Activated naive CD8-positive, alpha-beta T cell (primary cell): ENCODE data around the gene NCSTN.
"Not testable (repeated sequence)": the region's sequence is repeated elsewhere in the genome, so short reads cannot be mapped to it uniquely, and the experiment has no call there.

Source experiments
- H3K27ac Mint-ChIP-seq: one replicate; pipeline ENCODE4 v1.8.0; 2021; ENCODE audit warnings: mixed read lengths
- H3K27me3 Mint-ChIP-seq: one replicate; pipeline ENCODE4 v1.8.0; 2021; ENCODE audit warnings: mixed read lengths
- H3K36me3 Mint-ChIP-seq: one replicate; pipeline ENCODE4 v1.8.0; 2021; ENCODE audit warnings: mixed read lengths
- H3K4me1 Mint-ChIP-seq: one replicate; pipeline ENCODE4 v1.8.0; 2021; ENCODE audit warnings: low read depth, mixed read lengths
- H3K4me3 Mint-ChIP-seq: one replicate; pipeline ENCODE4 v1.8.0; 2021; ENCODE audit warnings: mild to moderate bottlenecking, mixed read lengths
- H3K9me3 Mint-ChIP-seq: one replicate; pipeline ENCODE4 v1.8.0; 2021; ENCODE audit warnings: low read depth, mixed read lengths

NCSTN gene

GRCh38 chr1:160373696-160374095 is 30.5 kb downstream of the NCSTN start:
- Mint-ChIP-seq H3K4me1 (peaks cover 12% of the 10 kb centered on the region), H3K36me3 (no peaks in the 10 kb centered on the region), H3K27me3 (no peaks in the 10 kb centered on the region), H3K9me3 (no peaks in the 10 kb centered on the region), H3K27ac (no peak overlapping the region), H3K4me3 (no peak overlapping the region)

- H3K9me3 Mint-ChIP-seq: no peaks in the 10 kb centered on the region
- H3K4me1 Mint-ChIP-seq: peaks cover 12% of the 10 kb centered on the region
- H3K27ac Mint-ChIP-seq: no peak overlapping the region
- H3K36me3 Mint-ChIP-seq: no peaks in the 10 kb centered on the region
- H3K4me3 Mint-ChIP-seq: no peak overlapping the region
- H3K27me3 Mint-ChIP-seq: no peaks in the 10 kb centered on the region
Measured at GRCh38 chr1:160374306-160375110, 31.3 kb downstream of the NCSTN start.

- Mint-ChIP-seq H3K4me3 (peak overlapping the region; percentile 33), H3K4me1 (peaks cover 12% of the 10 kb centered on the region), H3K27me3 (no peaks in the 10 kb centered on the region), H3K36me3 (no peaks in the 10 kb centered on the region), H3K27ac (no peak overlapping the region), H3K9me3 (no peaks in the 10 kb centered on the region)
Measured at GRCh38 chr1:160375788-160376524, 32.8 kb downstream of the NCSTN start.

GRCh38 chr1:160376525-160377131 is 33.4 kb downstream of the NCSTN start:
- H3K27ac Mint-ChIP-seq: no peak overlapping the region
- H3K4me3 Mint-ChIP-seq: no peak overlapping the region
- H3K27me3 Mint-ChIP-seq: no peaks in the 10 kb centered on the region
- H3K9me3 Mint-ChIP-seq: no peaks in the 10 kb centered on the region
- no peaks in the 10 kb centered on the region for H3K36me3 Mint-ChIP-seq
- H3K4me1 Mint-ChIP-seq: peaks cover 12% of the 10 kb centered on the region

- H3K4me3 Mint-ChIP-seq: no peak overlapping the region
- no peaks in the 10 kb centered on the region for H3K9me3 Mint-ChIP-seq
- H3K27ac Mint-ChIP-seq: no peak overlapping the region
- H3K27me3 Mint-ChIP-seq: no peaks in the 10 kb centered on the region
- H3K4me1 Mint-ChIP-seq: peaks cover 12% of the 10 kb centered on the region
- H3K36me3 Mint-ChIP-seq: no peaks in the 10 kb centered on the region
Measured at GRCh38 chr1:160377585-160378206, 34.5 kb downstream of the NCSTN start.

- H3K4me1 Mint-ChIP-seq, H3K36me3 Mint-ChIP-seq, H3K27me3 Mint-ChIP-seq, H3K4me3 Mint-ChIP-seq, H3K27ac Mint-ChIP-seq, H3K9me3 Mint-ChIP-seq: not testable (repeated sequence)
Measured at GRCh38 chr1:160384812-160385211, 41.6 kb downstream of the NCSTN start.

GRCh38 chr1:160388406-160388805 is 45.2 kb downstream of the NCSTN start:
- H3K27ac Mint-ChIP-seq, H3K4me1 Mint-ChIP-seq, H3K4me3 Mint-ChIP-seq, H3K27me3 Mint-ChIP-seq, H3K36me3 Mint-ChIP-seq, H3K9me3 Mint-ChIP-seq: not testable (repeated sequence)

GRCh38 chr1:160394673-160395072 is 51.5 kb downstream of the NCSTN start:
- Mint-ChIP-seq H3K4me3 (no peak overlapping the region), H3K27ac (no peak overlapping the region), H3K4me1 (no peaks in the 10 kb centered on the region), H3K36me3 (no peaks in the 10 kb centered on the region), H3K27me3 (peaks cover 1% of the 10 kb centered on the region), H3K9me3 (no peaks in the 10 kb centered on the region)

- H3K27me3 Mint-ChIP-seq: peaks cover 6% of the 10 kb centered on the region
Measured at GRCh38 chr1:160397651-160398050, 54.5 kb downstream of the NCSTN start.

GRCh38 chr1:160398823-160399222 is 55.6 kb downstream of the NCSTN start:
- H3K36me3 Mint-ChIP-seq: no peaks in the 10 kb centered on the region
- H3K27ac Mint-ChIP-seq: no peak overlapping the region
- H3K27me3 Mint-ChIP-seq: peaks cover 6% of the 10 kb centered on the region
- peaks cover 11% of the 10 kb centered on the region for H3K4me1 Mint-ChIP-seq
- H3K4me3 Mint-ChIP-seq: peak overlapping the region; percentile 48
- H3K9me3 Mint-ChIP-seq: no peaks in the 10 kb centered on the region

More at GRCh38 chr1:160397651-160398050, 54.5 kb downstream of the NCSTN start:
- no peak overlapping the region for H3K4me3 Mint-ChIP-seq
- H3K9me3 Mint-ChIP-seq: no peaks in the 10 kb centered on the region
- peaks cover 11% of the 10 kb centered on the region for H3K4me1 Mint-ChIP-seq
- no peak overlapping the region for H3K27ac Mint-ChIP-seq
- H3K36me3 Mint-ChIP-seq: no peaks in the 10 kb centered on the region

- Mint-ChIP-seq H3K27ac (no peak overlapping the region), H3K4me1 (peaks cover 11% of the 10 kb centered on the region), H3K27me3 (peaks cover 6% of the 10 kb centered on the region), H3K9me3 (no peaks in the 10 kb centered on the region), H3K36me3 (no peaks in the 10 kb centered on the region), H3K4me3 (peak overlapping the region; percentile 48)
Measured at GRCh38 chr1:160399544-160400222, 56.5 kb downstream of the NCSTN start.

- peaks cover 6% of the 10 kb centered on the region for H3K27me3 Mint-ChIP-seq
- H3K27ac Mint-ChIP-seq: peak within 1 kb of the TSS; percentile 13
Measured at GRCh38 chr1:160400223-160400645, 57.1 kb downstream of the NCSTN start, which contains the start of gene VANGL2. VANGL2 (plus strand) TSS chr1:160400564; CDS start chr1:160415838, 15,274 bp downstream.

GRCh38 chr1:160400646-160401486 is 57.7 kb downstream of the NCSTN start:
- H3K27me3 Mint-ChIP-seq: peaks cover 6% of the 10 kb centered on the region
- H3K4me3 Mint-ChIP-seq: peak overlapping the region; percentile 80
- no peaks in the 10 kb centered on the region for H3K9me3 Mint-ChIP-seq
- H3K4me1 Mint-ChIP-seq: peaks cover 11% of the 10 kb centered on the region
- H3K27ac Mint-ChIP-seq: peak overlapping the region; percentile 13
- H3K36me3 Mint-ChIP-seq: no peaks in the 10 kb centered on the region

More at GRCh38 chr1:160400223-160400645, 57.1 kb downstream of the NCSTN start, which contains the start of gene VANGL2:
- H3K4me1 Mint-ChIP-seq: peaks cover 11% of the 10 kb centered on the region
- no peaks in the 10 kb centered on the region for H3K9me3 Mint-ChIP-seq
- peak within 1 kb of the TSS; percentile 80 for H3K4me3 Mint-ChIP-seq
- no peaks in the 10 kb centered on the region for H3K36me3 Mint-ChIP-seq

- Mint-ChIP-seq H3K4me1 (peaks cover 11% of the 10 kb centered on the region), H3K36me3 (no peaks in the 10 kb centered on the region), H3K4me3 (peak overlapping the region; percentile 80), H3K27ac (no peak overlapping the region), H3K27me3 (peaks cover 5% of the 10 kb centered on the region), H3K9me3 (no peaks in the 10 kb centered on the region)
Measured at GRCh38 chr1:160401487-160401805, 58.3 kb downstream of the NCSTN start.
